MCF 10A (cell line): ENCODE results near the gene COA6. TPM values are rescaled to one million over a fixed set of nuclear protein-coding genes. Genes with fewer than 3 reads are reported as not detected.
A peak's percentile ranks its signal among the peaks of the same experiment; 100 is the strongest.

Experiments used
- BruUV-seq: library from RNA; stranded (reverse); fragments of 400-500 nt; replicated peaks from 2 replicates; lab custom pipeline; 2021; lab: Mats Ljungman, UMichigan
- CTCF ChIA-PET: fragments of 300-600 bp; sonication (Branson Sonifier 250); formaldehyde crosslinking; extraction: SDS; loops from one replicate; lab custom pipeline; 2021; ENCODE audit warnings: antibody characterized with exemption, inconsistent platforms; lab: Yijun Ruan, JAX
- POLR2A ChIA-PET: fragments of 300-600, 350-650 bp; sonication (Branson Sonifier 250); formaldehyde crosslinking; extraction: SDS; loops from one replicate; lab custom pipeline; 2020; ENCODE audit warnings: antibody characterized with exemption, inconsistent platforms; lab: Yijun Ruan, JAX
- DNase-seq: peaks from one replicate; pipeline ENCODE4 v3.0.0-alpha.2; 2018; ENCODE audit not compliant: unreplicated experiment
- H3K27ac Mint-ChIP-seq: one replicate; pipeline ENCODE4 v1.8.0; 2022; ENCODE audit warnings: mild to moderate bottlenecking, low read depth, mixed read lengths; ENCODE audit not compliant: unreplicated experiment
- H3K27me3 Mint-ChIP-seq: one replicate; pipeline ENCODE4 v1.8.0; 2022; ENCODE audit warnings: mixed read lengths; ENCODE audit not compliant: insufficient read depth, unreplicated experiment
- H3K36me3 Mint-ChIP-seq: one replicate; pipeline ENCODE4 v1.8.0; 2022; ENCODE audit warnings: mild to moderate bottlenecking, moderate library complexity, mixed read lengths; ENCODE audit not compliant: insufficient read depth, unreplicated experiment
- H3K4me1 Mint-ChIP-seq: one replicate; pipeline ENCODE4 v1.8.0; 2022; ENCODE audit warnings: mixed read lengths; ENCODE audit not compliant: insufficient read depth, unreplicated experiment
- H3K4me3 Mint-ChIP-seq: one replicate; pipeline ENCODE4 v1.8.0; 2022; ENCODE audit warnings: mild to moderate bottlenecking, moderate library complexity, mixed read lengths; ENCODE audit not compliant: unreplicated experiment
- H3K9me3 Mint-ChIP-seq: one replicate; pipeline ENCODE4 v1.8.0; 2022; ENCODE audit warnings: mixed read lengths; ENCODE audit not compliant: unreplicated experiment
- CTCF ChIP-seq: fragments of 200-600 bp; IDR thresholded peaks from one replicate; pipeline ENCODE4 v1.8.0; 2022; ENCODE audit warnings: antibody characterized with exemption, mild to moderate bottlenecking; ENCODE audit not compliant: unreplicated experiment
- intact Hi-C: fragments of 100-400 bp; cut with micrococcal nuclease; formaldehyde crosslinking; loops from 2 replicates; pipeline ENCODE4 v1.14.1; 2022
- total RNA-seq: library from RNA; stranded (reverse); gene quantifications from 2 replicates; pipeline ENCODE4 v1.2.3, GENCODE V29; 2022

The COA6 gene
- total RNA-seq, 1 experiment from 2014 or later = 115 TPM

DNA sequence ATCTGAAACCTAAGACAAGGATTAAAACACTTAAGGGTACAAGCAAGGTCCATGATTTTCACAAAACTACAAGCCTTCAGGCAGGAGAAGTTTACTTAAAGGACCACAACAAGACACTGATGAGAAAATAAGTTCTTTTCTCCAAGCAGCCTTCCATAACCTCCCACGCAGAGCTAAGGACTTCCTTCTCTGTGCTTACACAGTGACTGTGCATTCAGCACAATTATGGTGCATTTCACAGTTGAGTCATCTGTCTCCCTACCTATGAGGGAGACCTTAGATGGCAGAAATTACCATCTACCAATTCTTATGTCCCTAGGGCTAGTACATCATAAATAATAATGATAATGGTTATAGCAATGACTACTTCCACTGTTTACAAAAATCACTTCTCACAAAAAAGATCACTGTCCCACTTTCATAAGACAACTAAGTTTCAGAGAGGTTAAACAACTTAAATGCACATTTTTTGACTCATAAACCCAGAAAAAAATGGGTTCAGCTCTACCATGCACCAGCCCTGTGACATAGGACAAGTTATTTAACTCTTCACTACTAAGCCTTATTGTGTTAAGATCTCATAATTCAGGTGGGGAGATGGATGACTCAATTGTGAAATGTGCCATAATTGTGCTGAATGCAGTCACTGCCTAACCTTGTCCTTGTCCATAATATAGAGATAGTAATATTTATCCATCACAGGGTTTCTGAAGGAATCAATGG is 60.5 kb downstream of the COA6 start:
- intact Hi-C loops = no loop called here
- TF ChIP-seq CTCF = no peak
- DNase-seq = peak; percentile 68
- H3K27ac Mint-ChIP-seq = peak overlapping the region; percentile 1
- H3K9me3 Mint-ChIP-seq = no peaks in the 10 kb centered on the region
- H3K36me3 Mint-ChIP-seq = peaks cover 79% of the 10 kb centered on the region
- no TSS peak for BruUV-seq
- no peak overlapping the region for H3K4me3 Mint-ChIP-seq
- CTCF ChIA-PET = interaction anchor here (0.9 kb wide), 1 partner anchor 17 kb away, joined by 3 read pairs; no protein-coding TSS in a partner anchor
- peaks cover 12% of the 10 kb centered on the region for H3K4me1 Mint-ChIP-seq
- H3K27me3 Mint-ChIP-seq = no peaks in the 10 kb centered on the region
- POLR2A ChIA-PET = interaction anchor here (1.5 kb wide), 1 partner anchor 60 kb away, joined by 3 read pairs; the partner anchor contains the start of gene COA6

Other genes starting within 250 kb of the COA6 start
- 45.5 and 52.5 TPM in 2 replicates for gene TARBP1, start 105.7 kb downstream of the COA6 start, total RNA-seq
- 149 and 217 TPM in 2 replicates for gene IRF2BP2, start 236.7 kb downstream of the COA6 start, total RNA-seq